HG02970 (cell line): ENCODE results near the gene MPC2.
"Not testable (repeated sequence)": the region's sequence is repeated elsewhere in the genome, so short reads cannot be mapped to it uniquely, and the experiment has no call there.

Experiments used
- ATAC-seq: cut with Tn5 transposase; IDR thresholded peaks from one replicate; pipeline ENCODE4 v1.9.1; 2021; ENCODE audit warnings: mild to moderate bottlenecking, moderate library complexity, moderate number of reproducible peaks; ENCODE audit not compliant: unreplicated experiment, low FRiP score

Gene MPC2

GRCh38 chr1:167935216-167936067 is 1.4 kb downstream of the MPC2 start:
- ATAC-seq: peak; percentile 2

DNA sequence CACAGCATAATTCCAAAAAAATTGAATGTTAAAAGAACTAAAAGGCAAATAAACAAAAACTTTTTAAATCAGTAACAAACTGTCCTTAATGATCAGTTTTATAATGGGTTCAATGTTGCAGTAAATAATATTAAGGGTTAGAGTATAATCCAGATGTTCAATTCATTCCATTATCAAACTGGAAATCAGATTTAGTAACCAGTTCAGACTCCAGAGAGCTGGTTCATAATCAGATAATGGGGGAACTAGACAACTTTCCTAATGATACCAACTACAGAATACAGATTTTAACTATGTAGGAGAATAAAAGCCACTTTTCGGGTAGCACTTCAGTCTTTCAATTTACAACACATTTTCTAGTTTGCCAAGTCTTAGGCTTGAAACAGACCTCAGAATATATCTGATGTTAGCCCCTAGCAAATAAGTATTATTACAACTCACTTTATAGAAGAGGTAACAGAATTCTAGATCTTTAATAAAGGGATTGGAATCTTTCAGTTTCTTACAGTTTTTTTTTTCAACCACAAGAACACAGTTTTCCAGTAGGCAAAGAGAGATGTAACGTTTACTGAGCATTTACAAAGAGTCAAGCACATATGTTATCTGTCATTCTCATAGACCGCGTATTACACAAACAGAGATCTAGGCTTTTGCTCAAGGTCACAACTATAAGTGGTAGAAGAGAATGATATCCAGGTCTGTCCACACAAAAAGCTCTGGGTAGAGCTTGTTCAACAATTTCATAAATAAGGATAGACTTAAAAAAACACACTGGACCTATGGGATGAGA is 2.3 kb downstream of the MPC2 start:
- ATAC-seq: no peak

DNA sequence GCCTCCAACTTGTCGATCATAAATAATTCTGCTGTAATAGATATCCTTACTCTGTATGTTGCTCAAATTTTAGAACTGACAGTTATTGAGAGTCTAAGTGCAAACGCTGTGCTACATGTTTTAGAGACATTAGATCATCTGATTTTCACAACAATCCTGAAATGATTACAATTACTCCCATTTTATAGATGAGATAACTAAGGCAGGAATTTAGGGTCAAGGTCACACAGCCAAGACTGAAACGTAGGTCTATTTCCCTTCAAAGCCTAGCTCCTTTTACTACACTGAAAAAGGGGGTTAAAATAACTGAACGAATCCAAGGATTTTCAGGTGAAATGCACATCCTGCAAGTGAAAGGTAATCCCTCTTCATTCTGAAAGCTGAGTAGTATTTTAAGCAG is 3.1 kb downstream of the MPC2 start:
- ATAC-seq: no peak

GRCh38 chr1:167929725-167930124 is 7.1 kb downstream of the MPC2 start:
- ATAC-seq: no peak

DNA sequence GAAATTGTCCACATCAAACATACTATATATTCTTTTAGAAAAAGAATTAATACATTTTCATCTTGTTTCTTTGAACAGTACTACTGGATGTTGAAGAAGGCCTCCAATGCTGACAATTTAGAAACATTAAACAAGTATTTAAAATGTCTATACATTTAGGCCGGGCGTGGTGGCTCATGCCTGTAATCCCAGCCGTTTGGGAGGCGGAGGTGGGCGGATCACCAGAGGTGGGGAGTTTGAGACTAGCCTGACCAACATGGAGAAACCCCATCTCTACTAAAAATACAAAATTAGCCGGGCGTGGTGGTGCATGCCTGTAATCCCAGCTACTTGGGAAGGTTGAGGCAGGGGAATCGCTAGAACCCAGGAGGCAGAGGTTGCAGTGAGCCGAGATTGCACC is 8.0 kb downstream of the MPC2 start:
- ATAC-seq: not testable (repeated sequence)

DNA sequence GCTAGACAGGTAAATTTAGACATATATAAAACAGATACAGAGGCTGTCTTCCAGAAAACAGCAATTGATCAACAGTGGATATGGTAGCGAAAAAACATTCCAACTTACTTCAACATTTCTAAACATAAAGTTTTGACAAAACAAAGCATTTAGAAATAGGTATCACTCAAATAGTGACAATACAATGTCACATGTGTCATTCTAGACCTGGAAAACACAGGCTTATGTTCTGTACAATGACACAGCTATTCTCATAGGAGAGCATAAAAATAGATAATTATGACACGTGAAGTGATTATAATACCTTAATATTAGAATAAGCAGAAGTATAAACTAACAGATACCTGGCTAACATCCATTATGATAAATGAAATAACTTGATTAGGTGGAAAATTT is 8.4 kb downstream of the MPC2 start:
- no peak for ATAC-seq

- ATAC-seq: no peak
Measured at GRCh38 chr1:167927046-167927754, 9.7 kb downstream of the MPC2 start.

DNA sequence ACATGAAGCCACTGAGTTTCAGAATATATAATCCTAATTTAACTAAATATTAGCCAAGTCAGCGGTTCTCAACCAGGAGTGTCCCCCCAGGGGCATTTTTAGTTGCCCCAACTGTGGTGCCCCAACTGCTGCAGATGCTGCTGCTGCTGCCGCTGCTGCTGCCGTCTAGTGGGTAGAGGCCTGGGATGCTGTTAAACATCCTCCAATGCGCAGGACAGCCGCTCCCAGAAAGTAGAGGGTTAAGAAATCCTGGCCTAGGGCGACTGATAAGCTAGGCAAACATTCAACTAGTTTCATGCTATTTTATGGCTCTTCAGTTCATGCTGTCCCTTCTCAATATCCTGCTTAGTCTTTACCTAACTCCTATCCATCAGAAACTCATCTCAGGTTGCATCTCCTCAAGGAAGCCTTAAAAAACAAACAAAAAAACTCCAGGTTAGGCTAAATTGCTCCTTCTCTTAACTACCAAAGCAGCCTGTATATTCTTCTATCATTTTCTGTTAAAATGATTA is 10.3 kb downstream of the MPC2 start:
- ATAC-seq: no peak

GRCh38 chr1:167924543-167925231 is 12.2 kb downstream of the MPC2 start:
- no peak for ATAC-seq

- ATAC-seq: no peak
Measured at GRCh38 chr1:167924102-167924501, 12.8 kb downstream of the MPC2 start.

DNA sequence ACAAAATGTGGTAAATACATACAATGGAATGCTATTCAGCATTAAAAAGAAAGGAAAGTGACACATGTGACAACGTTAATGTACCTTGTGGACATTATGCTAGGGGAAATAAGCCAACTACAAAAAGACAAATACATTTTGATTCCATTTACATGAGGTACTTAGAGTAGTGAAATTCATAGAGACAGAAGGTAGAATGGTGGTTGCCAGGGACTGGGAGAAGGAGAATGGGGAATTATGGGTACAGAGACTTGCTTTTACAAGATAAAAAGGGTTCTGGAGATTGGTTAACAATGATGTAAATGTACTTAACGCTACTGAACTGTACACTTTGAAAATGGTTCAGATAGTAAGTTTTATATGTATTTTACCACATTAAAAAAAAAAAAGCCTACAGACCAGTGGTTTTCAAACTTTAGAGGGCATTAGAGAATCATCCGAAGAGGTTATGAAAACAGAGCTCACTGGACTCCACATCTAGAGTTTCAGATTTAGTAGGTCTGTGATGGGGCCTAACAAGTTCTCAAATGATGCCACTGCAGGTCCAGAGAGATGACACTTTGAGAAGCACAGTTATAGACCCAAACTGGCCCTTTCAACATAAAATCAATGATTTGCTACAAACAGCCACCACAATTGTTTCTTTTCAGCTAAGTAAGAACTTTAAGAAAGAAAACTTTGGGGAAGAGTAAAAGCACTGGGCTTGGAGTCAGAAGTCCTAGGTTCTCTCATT is 13.4 kb downstream of the MPC2 start:
- no peak for ATAC-seq

GRCh38 chr1:167922611-167923074 is 14.2 kb downstream of the MPC2 start:
- ATAC-seq: no peak

DNA sequence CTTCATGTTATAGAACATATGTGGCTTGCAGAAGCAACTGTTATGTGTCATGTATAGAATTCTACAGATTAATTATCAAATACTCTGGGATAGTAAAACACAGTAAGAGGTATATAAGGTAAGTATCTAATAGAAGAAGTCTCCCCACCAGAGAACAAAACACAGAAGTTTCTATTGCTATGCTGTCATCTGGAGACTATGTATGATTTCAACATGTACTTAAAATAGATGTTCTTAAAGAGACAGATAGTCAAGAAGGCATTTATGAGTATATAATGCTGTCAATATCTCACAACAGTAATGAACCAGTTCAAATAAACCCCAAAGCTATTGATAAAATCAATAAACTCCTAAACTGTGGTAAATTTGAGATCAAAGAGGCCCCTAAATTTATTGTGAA is 14.8 kb downstream of the MPC2 start:
- no peak for ATAC-seq

- ATAC-seq: no peak
Measured at GRCh38 chr1:167916766-167917511, 19.9 kb downstream of the MPC2 start.

DNA sequence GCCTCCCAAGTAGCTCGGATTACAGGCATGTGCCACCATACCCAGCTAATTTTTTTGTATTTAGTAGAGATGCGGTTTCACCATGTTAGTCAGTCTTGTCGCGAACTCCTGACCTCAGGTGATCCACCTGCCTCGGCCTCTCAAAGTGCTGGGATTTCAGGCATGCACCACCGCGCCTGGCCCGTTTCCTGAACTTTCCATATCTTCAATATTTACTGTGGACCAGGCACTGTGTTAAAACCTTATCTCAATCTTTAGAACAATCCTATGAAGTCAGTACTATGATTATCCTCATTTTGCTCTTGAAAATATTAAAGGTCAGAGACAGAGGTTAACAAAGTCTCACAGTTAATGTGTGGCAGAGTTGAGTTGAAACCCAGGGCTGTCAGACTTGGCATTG is 21.3 kb downstream of the MPC2 start:
- no peak for ATAC-seq

- ATAC-seq: no peak
Measured at GRCh38 chr1:167913895-167914496, 22.9 kb downstream of the MPC2 start, which contains the start of gene ADCY10. Gene ADCY10, minus strand, starts transcription at chr1:167914134. Its CDS starts 8,994 bp downstream, at chr1:167905140.

DNA sequence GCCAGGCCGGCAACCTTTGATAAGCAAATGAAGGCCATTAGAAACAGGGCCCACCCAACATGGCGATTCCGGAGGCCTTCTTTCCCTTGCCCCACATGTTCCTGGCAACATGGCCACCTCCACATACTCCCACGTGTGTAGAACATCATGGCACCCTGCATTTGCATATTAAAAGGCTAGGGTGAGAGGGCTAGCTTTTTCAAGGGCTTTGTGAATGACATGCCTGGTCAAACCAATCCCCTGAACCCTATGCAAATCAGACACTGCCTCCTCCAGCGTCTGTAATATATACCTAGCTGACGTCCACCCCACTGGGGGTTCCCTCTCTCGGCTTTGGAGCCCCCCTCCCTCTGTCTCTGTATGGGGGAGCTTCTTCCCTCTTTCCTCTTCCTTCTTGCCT is 24.6 kb downstream of the MPC2 start:
- ATAC-seq: no peak

GRCh38 chr1:167911413-167911812 is 25.5 kb downstream of the MPC2 start:
- no peak for ATAC-seq
